Transverse colon (tissue), 4 donors: Measurements from ENCODE around the gene ETFBKMT. TPM values are rescaled to one million over a fixed set of nuclear protein-coding genes. Genes with fewer than 3 reads are reported as not detected.

Source experiments
- DNase-seq: peaks from one replicate; pipeline ENCODE4 v3.0.0-alpha.2; 2019
- H3K27ac ChIP-seq, 4 donors: fragments of 200-600 bp; sonication (generic); 2 replicates each; pipeline ENCODE4 v1.5.1; 2016 to 2018; ENCODE audit warnings: inconsistent platforms in 4 of 4
- H3K27me3 ChIP-seq: fragments of 200-600 bp; sonication (generic); 2 replicates; pipeline ENCODE4 v1.5.1; 2017; ENCODE audit warnings: inconsistent platforms
- H3K36me3 ChIP-seq, 4 donors: fragments of 200-600 bp; sonication (generic); 2 replicates each; pipeline ENCODE4 v1.5.1; 2017 to 2019; ENCODE audit warnings: inconsistent platforms in 4 of 4
- H3K4me1 ChIP-seq, 4 donors: fragments of 200-600 bp; sonication (generic); 2 replicates each; pipeline ENCODE4 v1.5.1; 2017 to 2020; ENCODE audit warnings: inconsistent platforms in 4 of 4
- H3K4me3 ChIP-seq, 4 donors: fragments of 200-600 bp; sonication (generic); 1 replicate in 1 of 4; 2 replicates in 3 of 4; pipeline versions ENCODE4 v1.5.1 to v1.6.1; 2017 to 2019; ENCODE audit warnings: inconsistent platforms in 4 of 4
- H3K9me3 ChIP-seq, 2 donors: fragments of 200-600 bp; sonication (generic); 2 replicates each; pipeline ENCODE4 v1.5.1; 2017 to 2019; ENCODE audit warnings: inconsistent platforms in 2 of 2
- EP300 ChIP-seq: sonication (generic); formaldehyde crosslinking; IDR thresholded peaks from one replicate; pipeline ENCODE4 v1.6.1; 2017; ENCODE audit warnings: antibody characterized with exemption, low read depth
- POLR2A ChIP-seq: fragments of 450-650 bp; IDR thresholded peaks from one replicate; pipeline ENCODE4 v1.6.1; 2016; ENCODE audit warnings: antibody characterized with exemption, mild to moderate bottlenecking, moderate library complexity
- POLR2AphosphoS5 ChIP-seq, 3 donors: sonication (generic); formaldehyde crosslinking; IDR thresholded peaks; one replicate each; pipeline ENCODE4 v1.6.1; 2016; ENCODE audit warnings: antibody characterized with exemption in 3 of 3
- WGBS, 2 donors: methylation state at CpG; one replicate each; pipeline ENCODE4 v1.1.5; 2018; ENCODE audit warnings: low coverage in 1 of 2; 5-methylcytosine and 5-hydroxymethylcytosine counted together
- in situ Hi-C, 4 donors: fragments of 200-750 bp; cut with MboI; loops; one replicate each; pipeline versions ENCODE4 v1.15.0 to v1.15.1; 2017; ENCODE audit warnings: low sequenced_read_pairs in 3 of 4, low pct_ligation_motif_present in 1 of 4, low pct_unique_long_range_greater_than_20kb in 1 of 4
- intact Hi-C: fragments of 100-400 bp; cut with DNase I; formaldehyde crosslinking; loops from one replicate; pipeline ENCODE4 v1.15.1; 2023; ENCODE audit warnings: low total_unique reads
- total RNA-seq, 4 donors: library from RNA; depleted of rRNA; stranded (reverse); fragments of >200 nt; gene quantifications; one replicate each; pipeline ENCODE4 v1.1.0, GENCODE V29; 2016
- TF ChIP-seq, protein P1 (sequence below), 5 experiments: fragments of 200-600 bp in 3 of 5; fragments of 450-650 bp in 2 of 5; sonication (generic) in 3 of 5; IDR thresholded peaks; 1 replicate in 2 of 5; 2 replicates in 3 of 5; pipeline ENCODE4 v1.5.1; 2016 to 2017; ENCODE audit warnings: antibody characterized with exemption in 5 of 5, inconsistent platforms in 3 of 5, mild to moderate bottlenecking in 2 of 5, moderate library complexity in 1 of 5

The ETFBKMT gene
- total RNA-seq, 4 donors from 2014 or later, result 0.40 to 3.8 (median 3.1) TPM

DNA sequence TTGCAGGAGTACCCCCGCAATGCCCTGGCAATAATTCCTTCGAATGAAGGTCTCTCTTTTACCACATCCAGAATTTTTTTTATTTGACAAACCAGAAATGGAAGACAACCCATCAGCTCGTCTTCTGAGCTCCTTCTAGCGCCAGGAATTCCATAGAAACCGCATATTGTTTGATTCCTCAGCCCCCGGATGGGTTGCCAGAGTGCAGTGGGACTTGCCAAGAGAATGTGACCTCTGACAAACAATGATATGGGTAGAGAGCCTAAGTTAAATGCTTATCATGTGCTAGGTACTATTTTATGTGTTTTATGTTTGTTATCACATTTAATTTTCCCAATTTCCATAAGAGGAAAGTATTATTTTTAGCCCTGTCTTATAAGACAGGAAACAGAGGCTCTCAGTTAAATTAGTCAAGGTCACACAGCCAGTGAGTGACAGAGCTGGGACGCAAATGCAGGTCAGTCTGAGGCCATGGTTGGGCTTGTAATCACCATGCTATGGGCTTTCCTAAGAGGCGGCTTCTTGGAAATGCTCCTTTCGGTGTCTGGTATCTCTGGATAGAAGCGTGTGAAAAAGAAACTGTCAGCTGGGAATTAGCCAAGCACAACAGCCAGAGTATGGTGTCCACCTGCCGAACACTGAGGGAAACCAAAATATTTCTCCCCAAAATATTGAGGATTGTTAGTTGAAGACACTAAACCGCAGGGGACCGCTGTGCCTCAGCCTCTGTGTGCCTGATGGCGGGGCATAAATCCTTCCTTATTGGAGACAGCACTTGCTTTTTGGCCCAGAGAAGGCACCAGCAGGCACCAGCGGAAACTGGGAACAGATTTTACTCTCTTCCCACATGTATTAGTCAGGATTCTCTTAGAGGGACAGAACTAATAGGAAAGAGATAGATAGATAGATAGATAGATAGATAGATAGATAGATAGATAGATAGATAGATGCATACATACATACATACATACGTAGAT, 29.4 kb upstream of the ETFBKMT start:
- no peaks in the 10 kb centered on the region for H3K36me3 ChIP-seq
- 66 to 68% methylated on average over 15 to 16 of the region's 16 CpGs for WGBS, 2 donors
- no peak overlapping the region for H3K27ac ChIP-seq
- H3K9me3 ChIP-seq, result no peaks in the 10 kb centered on the region
- in situ Hi-C loops, result loop anchor here in 2 of 4 donors (10.0 to 25.0 kb wide), 2 partner anchors 225 to 393 kb away; no protein-coding TSS in a partner anchor
- no peaks in the 10 kb centered on the region for H3K27me3 ChIP-seq
- no peak overlapping the region for H3K4me3 ChIP-seq
- no peak for DNase-seq
- peaks cover 0 to 7% (median 0%) of the 10 kb centered on the region in 4 donors for H3K4me1 ChIP-seq
- intact Hi-C loops, result no loop called here
- TF ChIP-seq POLR2AphosphoS5 (IDR thresholded peaks at IDR 0.05) (no peak), EP300 (no peak), POLR2A (no peak)
- TF ChIP-seq, protein P1, sequence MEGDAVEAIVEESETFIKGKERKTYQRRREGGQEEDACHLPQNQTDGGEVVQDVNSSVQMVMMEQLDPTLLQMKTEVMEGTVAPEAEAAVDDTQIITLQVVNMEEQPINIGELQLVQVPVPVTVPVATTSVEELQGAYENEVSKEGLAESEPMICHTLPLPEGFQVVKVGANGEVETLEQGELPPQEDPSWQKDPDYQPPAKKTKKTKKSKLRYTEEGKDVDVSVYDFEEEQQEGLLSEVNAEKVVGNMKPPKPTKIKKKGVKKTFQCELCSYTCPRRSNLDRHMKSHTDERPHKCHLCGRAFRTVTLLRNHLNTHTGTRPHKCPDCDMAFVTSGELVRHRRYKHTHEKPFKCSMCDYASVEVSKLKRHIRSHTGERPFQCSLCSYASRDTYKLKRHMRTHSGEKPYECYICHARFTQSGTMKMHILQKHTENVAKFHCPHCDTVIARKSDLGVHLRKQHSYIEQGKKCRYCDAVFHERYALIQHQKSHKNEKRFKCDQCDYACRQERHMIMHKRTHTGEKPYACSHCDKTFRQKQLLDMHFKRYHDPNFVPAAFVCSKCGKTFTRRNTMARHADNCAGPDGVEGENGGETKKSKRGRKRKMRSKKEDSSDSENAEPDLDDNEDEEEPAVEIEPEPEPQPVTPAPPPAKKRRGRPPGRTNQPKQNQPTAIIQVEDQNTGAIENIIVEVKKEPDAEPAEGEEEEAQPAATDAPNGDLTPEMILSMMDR (IDR thresholded peaks at IDR 0.05), result no peak

DNA sequence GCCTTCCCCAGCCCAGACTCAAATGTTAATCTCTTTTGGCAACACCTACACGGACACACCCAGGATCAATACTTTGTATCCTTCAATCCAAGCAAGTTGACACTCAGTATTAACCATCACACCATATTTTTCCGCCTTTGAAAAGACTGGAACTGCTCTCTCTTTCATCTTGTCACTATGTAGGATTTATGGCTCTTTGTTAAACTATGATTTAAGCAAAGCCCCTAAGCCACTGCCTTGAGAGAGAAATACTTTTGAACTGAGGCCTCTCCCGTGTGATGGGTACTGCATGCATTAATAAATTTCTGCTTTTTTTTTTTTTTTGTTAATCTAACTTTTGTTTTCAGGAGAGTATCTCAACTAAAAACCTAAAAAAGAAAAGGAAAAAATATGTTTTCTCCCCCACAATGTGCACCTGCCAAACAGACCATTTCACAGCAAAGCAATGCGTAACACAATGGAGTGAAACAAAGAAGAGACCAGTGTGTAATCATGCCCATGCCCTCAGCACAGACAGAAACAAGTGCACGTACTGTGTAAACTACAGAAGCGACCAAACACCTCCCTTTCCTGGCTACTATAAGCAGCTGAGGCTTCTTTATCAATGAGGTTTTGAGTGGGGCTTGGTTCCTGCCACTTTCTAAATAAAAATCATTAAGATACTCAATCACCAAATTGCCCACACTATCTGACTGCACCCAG, 28.3 kb upstream of the ETFBKMT start:
- no peaks in the 10 kb centered on the region for H3K27me3 ChIP-seq
- peaks cover 0 to 7% (median 0%) of the 10 kb centered on the region in 4 donors for H3K4me1 ChIP-seq
- whole genome bisulfite sequencing, 2 donors, result 87 to 89% methylated on average over 5 to 6 of the region's 6 CpGs
- no peak for DNase-seq
- in situ Hi-C loops (loop anchor here in 2 of 4 donors (10.0 to 25.0 kb wide), 2 partner anchors 226 to 394 kb away; no protein-coding TSS in a partner anchor), intact Hi-C loops (no loop called here)
- no peak overlapping the region for H3K27ac ChIP-seq
- no peaks in the 10 kb centered on the region for H3K9me3 ChIP-seq
- H3K36me3 ChIP-seq, result no peaks in the 10 kb centered on the region
- H3K4me3 ChIP-seq, result no peak overlapping the region
- TF ChIP-seq POLR2AphosphoS5 (IDR thresholded peaks at IDR 0.05) (no peak), POLR2A (no peak), EP300 (no peak)
- TF ChIP-seq, protein P1 (IDR thresholded peaks at IDR 0.05), result no peak

DNA sequence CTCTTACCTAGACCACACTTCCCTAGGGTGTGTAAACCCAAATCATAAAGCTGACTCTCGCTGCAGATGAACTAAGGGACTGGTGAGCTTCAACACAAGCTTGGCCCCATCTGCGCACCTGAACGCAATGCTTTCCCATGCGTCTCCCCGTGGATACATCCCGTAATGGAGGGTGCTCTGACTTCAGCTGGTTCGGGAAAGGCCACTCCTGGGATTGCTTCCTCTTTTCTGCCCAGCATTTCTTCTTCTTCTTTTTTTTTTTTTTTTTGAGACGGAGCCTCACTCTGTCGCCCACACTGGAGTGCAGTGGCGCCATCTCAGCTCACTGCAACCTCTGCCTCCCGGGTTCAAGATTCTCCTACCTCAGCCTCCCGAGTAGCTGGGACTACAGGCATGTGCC, 27.7 kb upstream of the ETFBKMT start:
- intact Hi-C loops, result no loop called here
- no peak for TF ChIP-seq POLR2A
- no peak for TF ChIP-seq POLR2AphosphoS5 (IDR thresholded peaks at IDR 0.05)
- DNase-seq, result no peak
- Histone ChIP-seq H3K27me3 (no peaks in the 10 kb centered on the region), H3K36me3 (no peaks in the 10 kb centered on the region), H3K9me3 (no peaks in the 10 kb centered on the region), H3K4me3 (no peak overlapping the region), H3K4me1 (peaks cover 0 to 11% (median 0%) of the 10 kb centered on the region in 4 donors), H3K27ac (no peak overlapping the region)
- 87 to 95% methylated on average over 6 to 12 of the region's 12 CpGs for WGBS, 2 donors
- in situ Hi-C loops, result loop anchor here in 2 of 4 donors (10.0 to 25.0 kb wide), 2 partner anchors 227 to 395 kb away; no protein-coding TSS in a partner anchor

DNA sequence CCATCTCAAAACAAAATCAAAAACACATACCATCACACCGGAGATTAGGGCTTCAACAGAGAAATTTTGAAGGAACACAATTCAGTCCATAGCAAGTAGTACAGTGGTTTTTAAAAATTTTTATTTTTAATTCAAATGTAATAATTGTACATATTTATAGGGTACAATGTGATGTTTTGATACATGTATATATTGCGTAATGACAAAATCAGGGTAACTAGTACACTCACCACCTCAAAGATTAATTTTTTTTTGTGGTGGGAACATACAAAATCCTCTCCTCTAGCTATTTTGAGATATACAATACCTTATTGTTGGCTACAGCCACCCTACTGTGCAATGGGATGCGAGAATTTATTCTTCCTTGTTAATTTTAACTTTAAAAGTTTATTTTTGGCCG, 26.0 kb upstream of the ETFBKMT start:
- H3K36me3 ChIP-seq, result no peaks in the 10 kb centered on the region
- intact Hi-C loops (no loop called here), in situ Hi-C loops (loop anchor here in 2 of 4 donors (10.0 to 25.0 kb wide), 2 partner anchors 229 to 396 kb away; no protein-coding TSS in a partner anchor)
- no peak for DNase-seq
- peaks cover 0 to 11% (median 0%) of the 10 kb centered on the region in 4 donors for H3K4me1 ChIP-seq
- 72 to 79% methylated on average over 4 of the region's 4 CpGs for WGBS, 2 donors
- no peak for TF ChIP-seq POLR2AphosphoS5 (IDR thresholded peaks at IDR 0.05)
- no peak for TF ChIP-seq EP300
- TF ChIP-seq, protein P1 (IDR thresholded peaks at IDR 0.05), result no peak
- no peak for TF ChIP-seq POLR2A
- H3K4me3 ChIP-seq, result no peak overlapping the region
- H3K27me3 ChIP-seq, result no peaks in the 10 kb centered on the region
- H3K27ac ChIP-seq, result no peak overlapping the region
- H3K9me3 ChIP-seq, result no peaks in the 10 kb centered on the region
